Right cardiac atrium (tissue), 5 donors: ENCODE results near the gene GABRD. TPM values are rescaled to one million over a fixed set of nuclear protein-coding genes. Genes with fewer than 3 reads are reported as not detected.

Source experiments
- ATAC-seq, 2 donors: fragments of 200-7000 bp; cut with Tn5 transposase; one replicate each; pipeline versions ENCODE4 v1.8.0 to v1.9.1; 2020; ENCODE audit warnings: moderate library complexity in 2 of 2, mild to moderate bottlenecking in 1 of 2
- DNase-seq, 3 donors: peaks; one replicate each; pipeline ENCODE4 v3.0.0-alpha.2; 2020
- H3K27ac ChIP-seq: one replicate; pipeline ENCODE4 v1.5.1; 2013; ENCODE audit warnings: mild to moderate bottlenecking, low read length, control low read depth, moderate library complexity
- H3K27me3 ChIP-seq: one replicate; pipeline ENCODE4 v1.6.1; 2013; ENCODE audit not compliant: control insufficient read depth, insufficient read depth
- H3K4me1 ChIP-seq: one replicate; pipeline ENCODE4 v1.6.1; 2013; ENCODE audit warnings: low read length; ENCODE audit not compliant: control insufficient read depth, insufficient read depth
- H3K4me3 ChIP-seq: one replicate; pipeline ENCODE4 v1.5.1; 2013; ENCODE audit warnings: low read length, control low read depth
- H3K9me3 ChIP-seq: one replicate; pipeline ENCODE4 v1.6.1; 2013; ENCODE audit warnings: low read length; ENCODE audit not compliant: control insufficient read depth
- WGBS: extraction: QIAGEN DNeasy Blood & Tissue Kit; methylation state at CpG from one replicate; pipeline ENCODE4 v1.1.7; 2013; 5-methylcytosine and 5-hydroxymethylcytosine counted together
- intact Hi-C, 4 donors: fragments of 100-400 bp; cut with DNase I; formaldehyde crosslinking; loops; one replicate each; pipeline versions ENCODE4 v1.11.0 to v1.14.0; 2022 to 2023
- long read RNA-seq, 4 donors: library from polyadenylated mRNA; unstranded; transcript quantifications; one replicate each; pipeline ENCODE4 v2.0.0, GENCODE V29; 2020 to 2021
- polyA plus RNA-seq: library from polyadenylated mRNA; stranded (reverse); fragments of 200-250 nt; gene quantifications from one replicate; pipeline ENCODE4 v1.2.3, GENCODE V29; 2013
- total RNA-seq, 4 donors: library from RNA; stranded (reverse); fragmentation: NEBNext Ultra II Directional; extraction: Animal tissue kit (Norgen Biotek cat#: 25700); gene quantifications; one replicate each; pipeline ENCODE4 v1.2.1, GENCODE V29; 2021
- donor health status: healthy with polysubstance abuse.
- donor health status: DM: no; HTN: yes; CAD: no.
- donor health status: DM: no; HTN: no; CAD: no.
- donor health status: DM: no; HTN: yes; CAD: no; lungs with severe emphysema.
- donor health status: DM: yes; HTN: yes; CAD: no.

The GABRD gene
- total RNA-seq (under 1 TPM in 3 of 4 donors, not detected in 1; 0.26 to 0.85 (median 0.45) TPM), polyA plus RNA-seq (0.48 TPM)
- long read RNA-seq, donor 1, partial matches to known transcripts, result 0 of 1 reads
- long read RNA-seq, donor 1, other reads (novel, unspliced or antisense), result 0 of 1 reads
- long read RNA-seq, donor 2, result 0 reads
- long read RNA-seq, donor 3, result 0 reads
- long read RNA-seq, donor 4, partial matches to known transcripts, result 1 of 1 reads
- long read RNA-seq, donor 4, other reads (novel, unspliced or antisense), result 0 of 1 reads

GRCh38 chr1:2019172-2019543, at the start of gene GABRD:
TSS of gene GABRD (plus strand) at chr1:2019345. CDS start at chr1:2019424, 79 bp downstream.
- Histone ChIP-seq H3K4me1 (no peaks in the 10 kb centered on the region), H3K9me3 (no peaks in the 10 kb centered on the region), H3K4me3 (peak within 1 kb of the TSS; percentile 44), H3K27ac (no peak within 1 kb of the TSS), H3K27me3 (no peaks in the 10 kb centered on the region)
- intact Hi-C loops, result no loop called here
- DNase-seq, result no peak
- WGBS, result under 1% methylated on average over 47 of the region's 60 CpGs
- no peak for ATAC-seq

- no peak overlapping the region for H3K27ac ChIP-seq
- DNase-seq (peak in 2 of 3 donors; percentile 34 to 40), ATAC-seq (no peak)
- H3K27me3 ChIP-seq, result no peaks in the 10 kb centered on the region
- 75% methylated on average over 10 of the region's 10 CpGs for WGBS
- intact Hi-C loops, result no loop called here
- H3K9me3 ChIP-seq, result no peaks in the 10 kb centered on the region
- H3K4me1 ChIP-seq, result no peaks in the 10 kb centered on the region
- no peak overlapping the region for H3K4me3 ChIP-seq
Observed at GRCh38 chr1:1969505-1969900, 49.6 kb upstream of the GABRD start.

- WGBS, result 83% methylated on average over 29 of the region's 29 CpGs
- Histone ChIP-seq H3K4me3 (no peak overlapping the region), H3K27me3 (no peaks in the 10 kb centered on the region), H3K4me1 (no peaks in the 10 kb centered on the region), H3K9me3 (no peaks in the 10 kb centered on the region), H3K27ac (no peak overlapping the region)
- no peak for ATAC-seq
- peak in 2 of 3 donors; percentile 32 to 37 for DNase-seq
- intact Hi-C loops, result no loop called here
Observed at GRCh38 chr1:1969953-1970716, 49.0 kb upstream of the GABRD start.

GRCh38 chr1:1971017-1971416, 48.1 kb upstream of the GABRD start:
- Histone ChIP-seq H3K4me1 (no peaks in the 10 kb centered on the region), H3K27ac (no peak overlapping the region), H3K4me3 (no peak overlapping the region), H3K9me3 (no peaks in the 10 kb centered on the region), H3K27me3 (no peaks in the 10 kb centered on the region)
- intact Hi-C loops, result no loop called here
- DNase-seq, result peak in 2 of 3 donors; percentile 24 to 38
- ATAC-seq, result no peak
- WGBS, result 91% methylated on average over 17 of the region's 17 CpGs

- no peaks in the 10 kb centered on the region for H3K4me1 ChIP-seq
- H3K27ac ChIP-seq, result no peak overlapping the region
- intact Hi-C loops, result no loop called here
- H3K27me3 ChIP-seq, result no peaks in the 10 kb centered on the region
- H3K4me3 ChIP-seq, result no peak overlapping the region
- ATAC-seq (no peak), DNase-seq (peak in 1 of 3 donors; percentile 32)
- WGBS, result 93% methylated on average over 21 of the region's 21 CpGs
- H3K9me3 ChIP-seq, result no peaks in the 10 kb centered on the region
Observed at GRCh38 chr1:1971688-1972087, 47.5 kb upstream of the GABRD start.

- ATAC-seq, result no peak
- Histone ChIP-seq H3K27ac (no peak overlapping the region), H3K27me3 (no peaks in the 10 kb centered on the region), H3K9me3 (no peaks in the 10 kb centered on the region), H3K4me1 (no peaks in the 10 kb centered on the region), H3K4me3 (no peak overlapping the region)
- peak in 2 of 3 donors; percentile 28 to 33 for DNase-seq
- WGBS, result 74% methylated on average over 22 of the region's 22 CpGs
- intact Hi-C loops, result no loop called here
Observed at GRCh38 chr1:1972976-1973715, 46.0 kb upstream of the GABRD start.

- H3K4me1 ChIP-seq, result no peaks in the 10 kb centered on the region
- no peaks in the 10 kb centered on the region for H3K9me3 ChIP-seq
- DNase-seq (peak in 1 of 3 donors; percentile 31), ATAC-seq (no peak)
- H3K27ac ChIP-seq, result no peak overlapping the region
- WGBS, result 87% methylated on average over 34 of the region's 34 CpGs
- no peaks in the 10 kb centered on the region for H3K27me3 ChIP-seq
- H3K4me3 ChIP-seq, result no peak overlapping the region
- intact Hi-C loops, result no loop called here
Observed at GRCh38 chr1:1973716-1974642, 45.2 kb upstream of the GABRD start.

GRCh38 chr1:1974834-1975233, 44.3 kb upstream of the GABRD start:
- intact Hi-C loops, result no loop called here
- ATAC-seq (no peak), DNase-seq (peak in 2 of 3 donors; percentile 39 to 48)

GRCh38 chr1:1975535-1975934, 43.6 kb upstream of the GABRD start:
- H3K27ac ChIP-seq, result no peak overlapping the region
- ATAC-seq, result no peak
- H3K4me1 ChIP-seq, result no peaks in the 10 kb centered on the region
- H3K4me3 ChIP-seq, result no peak overlapping the region
- no peaks in the 10 kb centered on the region for H3K27me3 ChIP-seq
- 56% methylated on average over 14 of the region's 14 CpGs for WGBS
- DNase-seq, result peak in 2 of 3 donors; percentile 4 to 23
- intact Hi-C loops, result no loop called here
- H3K9me3 ChIP-seq, result no peaks in the 10 kb centered on the region

More at GRCh38 chr1:1974834-1975233, 44.3 kb upstream of the GABRD start:
- WGBS, result 67% methylated on average over 22 of the region's 22 CpGs
- Histone ChIP-seq H3K27me3 (no peaks in the 10 kb centered on the region), H3K27ac (no peak overlapping the region), H3K9me3 (no peaks in the 10 kb centered on the region), H3K4me3 (no peak overlapping the region), H3K4me1 (no peaks in the 10 kb centered on the region)

GRCh38 chr1:1976031-1976430, 43.1 kb upstream of the GABRD start:
- peak in 1 of 3 donors; percentile 28 for DNase-seq
- intact Hi-C loops, result no loop called here
- Histone ChIP-seq H3K9me3 (no peaks in the 10 kb centered on the region), H3K4me1 (no peaks in the 10 kb centered on the region), H3K27ac (no peak overlapping the region), H3K27me3 (no peaks in the 10 kb centered on the region), H3K4me3 (no peak overlapping the region)
- 83% methylated on average over 19 of the region's 19 CpGs for WGBS
- ATAC-seq, result no peak
